HG03571 (cell line): ENCODE results near the gene DLGAP3.
"Not testable (repeated sequence)": the region's sequence is repeated elsewhere in the genome, so short reads cannot be mapped to it uniquely, and the experiment has no call there.

Source experiments
- ATAC-seq: cut with Tn5 transposase; IDR thresholded peaks from one replicate; pipeline ENCODE4 v1.9.1; 2021; ENCODE audit not compliant: unreplicated experiment

The DLGAP3 gene

GRCh38 chr1:34929497-34929852, at the start of gene DLGAP3:
Gene DLGAP3, minus strand, starts transcription at chr1:34929650. Its CDS starts 24,267 bp downstream, at chr1:34905383.
- no peak for ATAC-seq

GRCh38 chr1:34978921-34979320, 49.5 kb upstream of the DLGAP3 start:
- ATAC-seq: no peak

- no peak for ATAC-seq
Observed at GRCh38 chr1:34977858-34978257, 48.4 kb upstream of the DLGAP3 start.

GRCh38 chr1:34977210-34977471, 47.7 kb upstream of the DLGAP3 start:
- no peak for ATAC-seq

DNA sequence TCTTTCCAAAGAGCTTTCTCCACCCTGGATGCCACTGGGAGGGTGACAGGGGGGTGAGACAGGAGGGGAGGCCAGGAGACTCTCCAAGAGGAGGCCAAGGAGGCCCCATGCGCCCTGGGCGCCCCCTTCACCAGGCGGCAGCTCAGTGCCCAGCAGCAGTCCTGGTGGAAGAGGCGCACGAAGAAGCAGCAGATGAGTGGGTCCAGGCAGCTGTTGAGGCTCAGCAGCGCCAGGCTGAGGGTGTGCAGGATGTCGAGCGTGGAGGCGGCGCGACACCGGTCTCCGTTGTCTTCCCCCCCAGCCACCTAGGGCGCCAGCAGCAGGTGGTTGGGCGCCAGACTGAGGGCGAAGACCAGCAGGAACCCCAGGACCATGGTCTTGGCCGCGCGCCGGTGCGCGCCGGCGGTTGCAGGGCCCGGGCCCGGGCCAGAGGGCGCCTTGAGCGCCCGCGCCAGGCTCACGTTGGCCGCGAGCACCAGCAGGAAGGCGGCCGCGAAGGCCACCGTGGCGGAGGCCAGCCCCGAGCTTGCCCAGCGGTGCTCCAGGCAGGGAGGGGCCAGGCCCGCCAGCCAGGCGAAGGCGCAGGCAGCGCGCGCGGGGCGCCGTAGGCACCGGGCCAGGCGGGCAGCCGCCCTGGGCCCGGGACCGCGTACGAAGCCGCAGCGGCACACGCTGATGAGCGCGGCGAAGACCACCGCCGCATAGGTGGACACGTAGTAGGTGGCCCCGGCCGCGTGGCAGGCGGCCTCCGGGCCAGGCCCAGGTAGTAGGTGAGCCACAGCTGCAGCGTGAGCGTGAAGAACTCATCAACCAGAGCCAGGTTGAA, 47.1 kb upstream of the DLGAP3 start:
- no peak for ATAC-seq

DNA sequence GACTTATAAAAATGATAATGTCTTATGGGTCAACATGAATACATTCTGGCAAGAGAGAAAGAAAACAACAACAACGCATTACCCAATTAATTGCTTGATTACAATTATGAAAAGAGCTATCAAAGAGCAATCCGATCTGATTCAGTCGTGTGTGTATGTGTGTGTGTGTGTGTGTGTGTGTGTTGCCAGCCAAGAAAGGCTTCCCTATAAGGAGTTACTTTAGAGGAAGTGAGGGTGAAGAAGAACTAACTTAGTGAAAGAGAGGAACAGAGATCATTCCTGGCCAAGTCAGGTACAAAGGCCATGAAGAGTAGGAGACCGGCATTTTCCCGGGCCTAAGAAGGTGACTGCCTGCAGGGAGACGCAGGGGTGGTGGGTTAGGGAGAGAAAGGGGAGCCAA, 46.3 kb upstream of the DLGAP3 start:
- ATAC-seq: no peak

DNA sequence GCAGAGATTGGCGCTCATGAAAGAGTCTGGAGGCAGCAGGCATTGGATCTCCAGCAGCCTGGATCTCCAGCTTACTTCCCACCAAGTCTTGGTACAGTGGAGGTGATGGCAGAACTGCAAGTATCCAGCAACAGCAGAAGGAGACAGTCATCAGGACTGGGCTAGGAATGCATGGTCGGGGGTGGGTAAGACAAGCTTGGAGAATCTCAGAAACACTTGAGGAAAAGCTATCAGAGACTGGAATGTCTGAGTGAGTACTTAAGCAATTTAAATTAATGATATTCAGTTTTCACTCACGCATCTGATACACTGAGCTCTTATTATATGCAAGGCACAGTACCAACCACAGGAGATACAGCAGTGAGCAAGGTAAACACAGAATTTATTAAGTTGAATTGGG, 45.9 kb upstream of the DLGAP3 start:
- no peak for ATAC-seq

GRCh38 chr1:34974626-34975025, 45.2 kb upstream of the DLGAP3 start:
- no peak for ATAC-seq

GRCh38 chr1:34973326-34973725, 43.9 kb upstream of the DLGAP3 start:
- no peak for ATAC-seq

DNA sequence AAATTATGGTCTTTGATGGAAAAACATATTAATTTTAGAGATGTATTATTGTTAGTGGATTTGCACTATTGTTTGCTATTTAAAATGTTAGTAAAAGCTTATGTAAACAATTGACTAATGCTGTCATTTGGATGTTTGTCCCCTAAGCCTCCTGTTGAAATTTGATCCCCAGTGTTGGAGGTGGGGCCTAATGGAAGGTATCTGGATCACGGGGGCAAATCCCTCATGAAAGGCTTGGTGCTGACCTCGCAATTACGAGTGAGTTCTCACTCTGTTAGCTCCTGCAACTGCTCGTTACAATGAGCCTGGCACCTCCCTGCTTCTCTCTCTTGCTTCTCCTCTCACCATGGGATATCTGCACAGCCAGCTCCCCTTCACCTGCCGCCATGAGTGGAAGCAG, 41.4 kb upstream of the DLGAP3 start:
- no peak for ATAC-seq

GRCh38 chr1:34970220-34970735, 40.8 kb upstream of the DLGAP3 start:
- ATAC-seq: no peak

DNA sequence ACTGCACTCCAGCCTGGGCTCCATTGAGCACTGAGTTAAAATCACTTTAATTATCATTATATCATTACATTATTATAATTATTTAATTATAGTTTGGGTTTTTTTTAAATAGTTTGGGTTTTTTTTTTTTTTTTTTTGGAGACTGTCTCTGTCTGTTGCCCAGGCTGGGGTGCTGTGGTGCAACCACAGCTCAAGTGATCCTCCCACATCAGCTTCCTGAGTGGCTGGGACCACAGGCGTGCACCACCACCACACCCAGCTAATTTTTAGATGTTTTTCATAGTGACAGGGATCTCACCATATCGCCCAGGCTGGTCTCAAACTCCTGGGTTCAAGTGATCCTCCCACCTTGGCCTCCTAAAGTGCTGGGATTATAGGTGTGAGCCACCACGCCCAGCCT, 38.8 kb upstream of the DLGAP3 start:
- ATAC-seq: not testable (repeated sequence)

GRCh38 chr1:34967672-34968071, 38.2 kb upstream of the DLGAP3 start:
- not testable (repeated sequence) for ATAC-seq

GRCh38 chr1:34965597-34965996, 36.1 kb upstream of the DLGAP3 start:
- no peak for ATAC-seq

DNA sequence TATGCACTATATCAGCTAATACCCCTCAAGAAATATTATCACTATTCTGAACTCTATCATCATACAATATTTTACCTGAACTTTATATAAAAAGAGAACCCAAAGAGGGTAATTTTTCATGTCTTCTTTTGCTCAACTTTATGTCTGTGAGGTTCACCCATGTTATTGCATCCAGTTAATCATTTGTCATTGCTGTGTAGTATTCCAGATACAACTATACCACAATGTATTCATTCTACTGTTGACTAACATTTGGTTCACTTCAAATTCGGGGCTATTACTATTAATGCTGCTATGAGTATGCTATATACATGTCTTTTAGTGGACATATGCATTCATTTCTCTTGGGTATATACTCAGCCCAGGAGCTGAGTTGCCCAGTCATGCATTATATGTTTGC, 21.0 kb upstream of the DLGAP3 start:
- no peak for ATAC-seq

DNA sequence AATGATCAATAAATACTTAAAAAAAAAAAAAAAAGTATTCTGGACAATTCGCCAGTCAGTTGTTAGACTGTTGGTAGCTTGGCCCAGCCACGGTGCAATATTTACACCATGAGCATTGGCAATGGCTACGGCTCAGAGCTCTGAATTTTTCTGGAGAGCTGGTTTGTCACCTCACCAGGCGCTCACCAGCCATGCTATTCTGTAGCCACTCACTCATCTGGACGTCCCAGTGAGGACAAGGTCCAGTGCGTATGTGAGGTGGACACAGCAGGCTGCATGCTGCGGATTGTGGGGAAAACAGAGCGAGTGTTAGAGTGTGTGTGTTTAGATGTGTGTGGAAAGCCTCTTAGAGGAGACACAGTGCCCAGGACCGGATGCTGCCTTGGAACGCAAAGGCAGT, 19.3 kb upstream of the DLGAP3 start:
- ATAC-seq: not testable (repeated sequence)

GRCh38 chr1:34947641-34948314, 18.3 kb upstream of the DLGAP3 start:
- not testable (repeated sequence) for ATAC-seq

GRCh38 chr1:34946211-34946610, 16.8 kb upstream of the DLGAP3 start:
- no peak for ATAC-seq

GRCh38 chr1:34941798-34942197, 12.3 kb upstream of the DLGAP3 start:
- ATAC-seq: not testable (repeated sequence)

GRCh38 chr1:34930702-34931071, 1.2 kb upstream of the DLGAP3 start:
- no peak for ATAC-seq

- ATAC-seq: no peak
Observed at GRCh38 chr1:34929853-34930701, 627 bp upstream of the DLGAP3 start.
